Measurements from ENCODE around the gene AP4S1.

Gene AP4S1

GRCh38 chr14:31139301-31139847 is 113.9 kb downstream of the AP4S1 start:
- DNase-seq (ENCODE audit: low read depth): no peak

- no peak for DNase-seq (ENCODE audit: low read depth)
These were observed 117.1 kb downstream of the AP4S1 start for GRCh38 chr14:31142455-31143087.
